ENCODE measurements around the gene FAM89B.

FAM89B gene

GRCh38 chr11:65593518-65594414 lies 21.4 kb downstream of the FAM89B start:
- Histone ChIP-seq H3F3A (ENCODE audit: insufficient read depth) (no peaks in the 10 kb centered on the region), H3K27ac (ENCODE audit: low read depth, low read length) (no peak overlapping the region), H3K9ac (ENCODE audit: low read length) (no peak overlapping the region), H3K4me2 (ENCODE audit: low read depth, low read length, poor library complexity, severe bottlenecking) (no peak overlapping the region), H4K20me1 (ENCODE audit: low read depth, low read length) (no peaks in the 10 kb centered on the region), H3K36me3 (ENCODE audit: low read length) (no peaks in the 10 kb centered on the region), H3K9me3 (ENCODE audit: insufficient read depth, low read length) (no peaks in the 10 kb centered on the region), H2AFZ (ENCODE audit: low read depth, low read length, severe bottlenecking) (no peak overlapping the region), H3K79me2 (ENCODE audit: insufficient read depth, low read length) (no peaks in the 10 kb centered on the region), H3K9me2 (replicated peaks; ENCODE audit: insufficient read depth, low read length) (no peaks in the 10 kb centered on the region), H3K4me3 (ENCODE audit: insufficient read depth, low read length, poor library complexity, severe bottlenecking) (no peak overlapping the region), H3K27me3 (ENCODE audit: low read length) (no peaks in the 10 kb centered on the region)
- TF ChIP-seq CTCF (IDR thresholded peaks at IDR 0.05; ENCODE audit: insufficient read depth, low read length, poor library complexity, severe bottlenecking) = peak; percentile 43
- no peak for TF ChIP-seq EZH2phosphoT487 (conservative IDR thresholded peaks at IDR 0.05; ENCODE audit: low read length)

- no peak overlapping the region for H3K4me2 ChIP-seq (ENCODE audit: low read depth, low read length, poor library complexity, severe bottlenecking)
- no peaks in the 10 kb centered on the region for H3F3A ChIP-seq (ENCODE audit: insufficient read depth)
- H3K9me3 ChIP-seq (ENCODE audit: insufficient read depth, low read length) = no peaks in the 10 kb centered on the region
- TF ChIP-seq EZH2phosphoT487 (conservative IDR thresholded peaks at IDR 0.05; ENCODE audit: low read length) (no peak), CTCF (IDR thresholded peaks at IDR 0.05; ENCODE audit: insufficient read depth, low read length, poor library complexity, severe bottlenecking) (no peak)
- no peaks in the 10 kb centered on the region for H3K9me2 ChIP-seq (replicated peaks; ENCODE audit: insufficient read depth, low read length)
- no peaks in the 10 kb centered on the region for H3K36me3 ChIP-seq (ENCODE audit: low read length)
- H2AFZ ChIP-seq (ENCODE audit: low read depth, low read length, severe bottlenecking) = no peak overlapping the region
- H4K20me1 ChIP-seq (ENCODE audit: low read depth, low read length) = no peaks in the 10 kb centered on the region
- H3K9ac ChIP-seq (ENCODE audit: low read length) = no peak overlapping the region
- no peak overlapping the region for H3K27ac ChIP-seq (ENCODE audit: low read depth, low read length)
- no peaks in the 10 kb centered on the region for H3K27me3 ChIP-seq (ENCODE audit: low read length)
- no peak overlapping the region for H3K4me3 ChIP-seq (ENCODE audit: insufficient read depth, low read length, poor library complexity, severe bottlenecking)
- H3K79me2 ChIP-seq (ENCODE audit: insufficient read depth, low read length) = no peaks in the 10 kb centered on the region
These were observed 22.8 kb downstream of the FAM89B start for GRCh38 chr11:65595131-65595530.

- Histone ChIP-seq H3K9me2 (replicated peaks; ENCODE audit: insufficient read depth, low read length) (no peaks in the 10 kb centered on the region), H3K4me2 (ENCODE audit: low read depth, low read length, poor library complexity, severe bottlenecking) (no peak within 1 kb of the TSS)
- no peak for TF ChIP-seq EZH2phosphoT487 (conservative IDR thresholded peaks at IDR 0.05; ENCODE audit: low read length)
- no peak for TF ChIP-seq CTCF (IDR thresholded peaks at IDR 0.05; ENCODE audit: insufficient read depth, low read length, poor library complexity, severe bottlenecking)
These were observed 23.4 kb downstream of the FAM89B start, which contains the start of gene KCNK7 for GRCh38 chr11:65595543-65596281. Gene KCNK7 (minus strand): TSS chr11:65595800. CDS start chr11:65595772, 28 bp downstream.

More at GRCh38 chr11:65595543-65596281, 23.4 kb downstream of the FAM89B start, which contains the start of gene KCNK7:
- Histone ChIP-seq H3K9me3 (ENCODE audit: insufficient read depth, low read length) (no peaks in the 10 kb centered on the region), H3K79me2 (ENCODE audit: insufficient read depth, low read length) (no peaks in the 10 kb centered on the region), H3K9ac (ENCODE audit: low read length) (no peak within 1 kb of the TSS), H3K27me3 (ENCODE audit: low read length) (no peaks in the 10 kb centered on the region), H4K20me1 (ENCODE audit: low read depth, low read length) (no peaks in the 10 kb centered on the region), H2AFZ (ENCODE audit: low read depth, low read length, severe bottlenecking) (no peak within 1 kb of the TSS), H3K27ac (ENCODE audit: low read depth, low read length) (no peak within 1 kb of the TSS), H3F3A (ENCODE audit: insufficient read depth) (no peaks in the 10 kb centered on the region), H3K4me3 (ENCODE audit: insufficient read depth, low read length, poor library complexity, severe bottlenecking) (no peak within 1 kb of the TSS), H3K36me3 (ENCODE audit: low read length) (no peaks in the 10 kb centered on the region)

All from SU-DHL-6 (cell line).